Measurements from ENCODE around the gene STK24.

GRCh38 chr13:98525456-98526181 is 51.3 kb downstream of the STK24 start:
- TF ChIP-seq CTCF (IDR thresholded peaks at IDR 0.05) (no peak), ZFX (IDR thresholded peaks at IDR 0.05; ENCODE audit: borderline replicate concordance) (no peak)
